Activated CD4-positive, alpha-beta memory T cell treated with anti-CD3 and anti-CD28 coated beads for 36 hours (primary cell): ENCODE data around the gene MCUR1. TPM values are rescaled to one million over a fixed set of nuclear protein-coding genes. Genes with fewer than 3 reads are reported as not detected.
"Not testable (repeated sequence)": the region's sequence is repeated elsewhere in the genome, so short reads cannot be mapped to it uniquely, and the experiment has no call there.

ENCODE experiments used
- CTCF ChIA-PET: fragments of 350-600 bp; sonication (Branson Sonifier 250); formaldehyde crosslinking; loops from one replicate; lab custom pipeline; 2021; ENCODE audit warnings: antibody characterized with exemption, inconsistent platforms; lab: Charles Lee
- POLR2A ChIA-PET: fragments of 350-600 bp; sonication (Branson Sonifier 250); formaldehyde crosslinking; loops from one replicate; lab custom pipeline; 2021; ENCODE audit warnings: antibody characterized with exemption; lab: Charles Lee
- DNase-seq: peaks from one replicate; pipeline ENCODE4 v3.0.0-alpha.2; 2020
- H3K27ac Mint-ChIP-seq: one replicate; pipeline ENCODE4 v1.8.0; 2021; ENCODE audit warnings: mixed read lengths
- H3K27me3 Mint-ChIP-seq: one replicate; pipeline ENCODE4 v1.8.0; 2021; ENCODE audit warnings: mixed read lengths
- H3K36me3 Mint-ChIP-seq: one replicate; pipeline ENCODE4 v1.8.0; 2021; ENCODE audit warnings: mixed read lengths
- H3K4me1 Mint-ChIP-seq: one replicate; pipeline ENCODE4 v1.8.0; 2021; ENCODE audit warnings: low read depth, mixed read lengths
- H3K4me3 Mint-ChIP-seq: one replicate; pipeline ENCODE4 v1.8.0; 2021; ENCODE audit warnings: mild to moderate bottlenecking, mixed read lengths
- H3K9me3 Mint-ChIP-seq: one replicate; pipeline ENCODE4 v1.8.0; 2021; ENCODE audit warnings: mixed read lengths
- intact Hi-C: fragments of 100-400 bp; cut with micrococcal nuclease; formaldehyde crosslinking; loops from one replicate; pipeline ENCODE4 v1.15.1; 2023
- total RNA-seq, 2 experiments: library from RNA; stranded (reverse); gene quantifications; one replicate each; pipeline ENCODE4 v1.2.3, GENCODE V29; 2021

MCUR1 gene, protein sequence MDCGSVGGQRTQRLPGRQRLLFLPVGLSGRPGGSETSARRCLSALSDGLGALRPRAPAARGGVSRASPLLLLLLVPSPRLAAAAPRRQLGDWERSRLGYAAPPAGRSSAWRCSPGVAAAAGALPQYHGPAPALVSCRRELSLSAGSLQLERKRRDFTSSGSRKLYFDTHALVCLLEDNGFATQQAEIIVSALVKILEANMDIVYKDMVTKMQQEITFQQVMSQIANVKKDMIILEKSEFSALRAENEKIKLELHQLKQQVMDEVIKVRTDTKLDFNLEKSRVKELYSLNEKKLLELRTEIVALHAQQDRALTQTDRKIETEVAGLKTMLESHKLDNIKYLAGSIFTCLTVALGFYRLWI
- total RNA-seq, result 10 to 100 TPM; 36.6 to 38.8 TPM

DNA sequence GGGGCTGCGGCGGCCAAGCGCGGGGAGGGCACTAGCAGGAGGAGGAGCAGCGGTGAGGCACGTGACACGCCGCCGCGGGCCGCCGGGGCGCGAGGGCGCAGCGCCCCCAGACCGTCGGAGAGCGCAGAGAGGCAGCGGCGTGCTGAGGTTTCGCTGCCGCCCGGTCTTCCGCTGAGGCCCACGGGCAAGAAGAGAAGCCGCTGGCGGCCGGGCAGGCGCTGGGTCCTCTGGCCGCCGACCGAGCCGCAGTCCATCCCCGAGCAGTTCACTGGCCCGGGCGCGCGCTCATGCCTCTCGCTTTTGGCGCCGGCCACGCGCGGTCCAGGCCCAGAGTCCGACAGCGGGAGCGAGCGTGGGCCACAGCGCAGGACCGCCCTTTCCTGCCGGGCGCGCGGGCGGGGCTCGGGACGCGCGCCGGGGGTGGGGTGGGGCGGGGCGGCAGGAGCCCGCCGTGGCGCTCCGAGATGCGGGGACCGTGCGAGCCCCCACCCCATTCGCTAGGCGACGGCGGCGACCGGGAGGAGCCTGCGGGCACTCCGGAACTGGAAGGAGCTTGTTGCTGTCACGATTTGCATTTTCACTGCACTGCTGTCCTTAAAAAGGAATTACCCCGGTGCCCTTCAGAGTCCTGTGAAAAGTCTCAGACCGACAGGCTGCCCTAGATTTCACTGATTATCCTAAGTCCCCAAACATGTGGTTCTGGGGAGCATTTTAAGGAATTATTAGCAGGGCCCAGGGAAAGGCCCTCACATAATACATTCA lies at the start of gene MCUR1:
Gene MCUR1, minus strand, starts transcription at position 382 of the 762 bp plus-strand sequence. Its CDS starts 128 bp downstream, at position 254.
- DNase-seq, result peak; percentile 90
- Mint-ChIP-seq H3K9me3 (no peaks in the 10 kb centered on the region), H3K27me3 (no peaks in the 10 kb centered on the region), H3K4me3 (peak within 1 kb of the TSS; percentile 87), H3K36me3 (peaks cover under 1% of the 10 kb centered on the region), H3K4me1 (peaks cover 28% of the 10 kb centered on the region), H3K27ac (peak within 1 kb of the TSS; percentile 84)
- POLR2A ChIA-PET, result interaction anchor here (0.6 to 1.7 kb wide), 5 partner anchors 20 to 240 kb away, joined by 3 to 7 read pairs (median 4); partner anchors contain the start of genes NOL7 and SIRT5
- intact Hi-C loops, result loop anchor here (1.0 to 2.0 kb wide), 2 partner anchors 20 to 240 kb away; partner anchors contain the start of gene SIRT5
- CTCF ChIA-PET, result interaction anchor here (0.6 to 2.0 kb wide), 4 partner anchors 20 to 252 kb away, joined by 4 to 9 read pairs (median 6); partner anchors contain the start of gene SIRT5

DNA sequence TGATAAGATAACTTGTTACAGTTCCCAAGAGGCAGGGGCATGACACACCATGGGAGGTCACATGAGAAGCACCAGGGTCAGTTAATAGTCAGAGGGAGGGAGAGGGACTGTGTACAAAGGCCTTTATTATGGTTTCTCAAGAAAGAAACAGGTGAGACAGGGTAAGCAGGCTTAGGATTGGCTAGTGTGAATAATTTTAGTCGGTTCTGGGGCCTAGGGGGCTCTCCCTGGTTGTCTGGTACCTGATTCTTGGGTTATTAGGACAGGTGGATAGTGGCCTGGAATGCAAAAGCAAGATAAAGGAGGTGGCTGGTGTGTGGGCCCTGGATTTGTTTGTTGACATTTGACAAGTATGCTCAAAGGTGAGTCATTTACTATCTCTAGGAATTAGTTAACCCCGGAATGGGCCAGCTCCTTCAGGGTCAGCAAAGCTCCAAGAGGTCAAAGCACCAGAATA lies 49.4 kb upstream of the MCUR1 start:
- intact Hi-C loops, result no loop called here
- POLR2A ChIA-PET, result no interaction called here

DNA sequence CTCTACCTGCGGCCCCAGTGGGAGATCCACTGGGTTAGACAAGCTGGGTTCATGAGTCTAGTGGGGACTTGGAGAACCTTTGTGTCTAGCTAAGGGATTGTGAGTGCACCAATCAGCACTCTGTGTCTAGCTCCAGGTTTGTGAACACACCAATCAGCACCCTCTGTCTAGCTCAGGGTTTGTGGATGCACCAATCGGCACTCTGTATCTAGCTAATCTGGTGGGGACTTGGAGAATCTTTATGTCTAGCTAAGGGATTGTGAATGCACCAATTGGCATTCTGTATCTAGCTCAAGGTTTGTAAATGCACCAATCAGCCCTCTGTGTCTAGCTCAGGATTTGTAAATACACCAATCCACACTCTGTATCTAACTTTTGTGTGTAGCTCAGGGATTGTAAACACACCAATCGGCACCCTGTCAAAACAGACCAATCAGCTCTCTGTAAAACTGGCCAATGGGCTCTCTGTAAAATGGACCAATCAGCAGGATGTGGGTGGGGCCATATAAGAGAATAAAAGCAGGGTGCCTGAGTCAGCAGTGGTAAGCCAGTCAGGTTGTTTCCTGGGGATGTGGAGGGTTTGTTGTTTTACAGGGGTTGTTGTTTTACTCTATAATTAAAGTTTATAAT lies 46.3 kb upstream of the MCUR1 start:
- intact Hi-C loops, POLR2A ChIA-PET, H3K4me1 Mint-ChIP-seq, H3K4me3 Mint-ChIP-seq, H3K9me3 Mint-ChIP-seq, DNase-seq, H3K36me3 Mint-ChIP-seq, H3K27ac Mint-ChIP-seq: not testable (repeated sequence)
- CTCF ChIA-PET, result interaction anchor here (1.6 to 2.4 kb wide), 2 partner anchors 10 to 13 kb away, joined by 3 to 9 read pairs; no protein-coding TSS in a partner anchor
- H3K27me3 Mint-ChIP-seq, result peaks cover 35% of the 10 kb centered on the region

More for the DNA sequence above, 49.4 kb upstream of the MCUR1 start:
- Mint-ChIP-seq H3K4me1 (peaks cover 2% of the 10 kb centered on the region), H3K36me3 (no peaks in the 10 kb centered on the region), H3K4me3 (no peak overlapping the region), H3K27me3 (peaks cover 33% of the 10 kb centered on the region), H3K9me3 (no peaks in the 10 kb centered on the region), H3K27ac (no peak overlapping the region)
- no peak for DNase-seq
- CTCF ChIA-PET, result interaction anchor here (1.1 kb wide), 1 partner anchor 10 kb away, joined by 4 read pairs; no protein-coding TSS in a partner anchor

DNA sequence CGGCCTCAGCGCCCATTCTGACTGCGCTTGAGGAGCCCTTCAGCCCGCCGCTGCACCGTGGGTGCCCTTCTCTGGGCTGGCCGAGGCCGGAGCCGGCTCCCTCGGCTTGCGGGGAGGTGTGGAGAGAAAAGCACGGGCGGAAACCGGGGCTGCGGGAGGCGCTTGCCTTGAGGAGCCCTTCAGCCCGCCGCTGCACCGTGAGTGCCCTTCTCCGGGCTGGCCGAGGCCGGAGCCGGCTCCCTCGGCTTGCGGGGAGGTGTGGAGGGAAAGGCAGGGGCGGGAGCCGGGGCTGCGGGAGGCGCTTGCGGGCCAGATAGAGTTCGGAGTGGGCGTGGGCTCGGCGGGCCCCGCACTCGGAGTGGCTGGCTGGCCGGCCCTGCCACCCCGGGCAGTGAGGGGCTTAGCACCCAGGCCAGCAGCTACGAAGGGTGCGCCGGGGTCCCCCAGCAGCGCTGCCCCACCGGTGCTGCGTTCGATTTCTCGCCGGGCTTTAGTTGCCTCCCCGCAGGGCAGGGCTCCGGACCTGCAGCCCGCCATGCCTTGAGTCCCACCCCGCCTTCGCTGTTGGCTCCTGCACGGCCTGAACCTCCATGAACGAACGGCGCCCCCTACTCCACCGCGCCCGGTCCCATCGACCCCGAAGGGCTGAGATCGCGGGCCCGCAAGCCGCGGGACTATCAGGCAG lies 45.7 kb upstream of the MCUR1 start:
- intact Hi-C loops, result no loop called here
- Mint-ChIP-seq H3K9me3 (no peaks in the 10 kb centered on the region), H3K36me3 (no peaks in the 10 kb centered on the region), H3K27ac (no peak overlapping the region), H3K27me3 (peaks cover 37% of the 10 kb centered on the region), H3K4me1 (peaks cover 2% of the 10 kb centered on the region), H3K4me3 (no peak overlapping the region)
- CTCF ChIA-PET, result interaction anchor here (2.4 kb wide), 1 partner anchor 14 kb away, joined by 9 read pairs; no protein-coding TSS in a partner anchor
- POLR2A ChIA-PET, result no interaction called here
- DNase-seq, result no peak

DNA sequence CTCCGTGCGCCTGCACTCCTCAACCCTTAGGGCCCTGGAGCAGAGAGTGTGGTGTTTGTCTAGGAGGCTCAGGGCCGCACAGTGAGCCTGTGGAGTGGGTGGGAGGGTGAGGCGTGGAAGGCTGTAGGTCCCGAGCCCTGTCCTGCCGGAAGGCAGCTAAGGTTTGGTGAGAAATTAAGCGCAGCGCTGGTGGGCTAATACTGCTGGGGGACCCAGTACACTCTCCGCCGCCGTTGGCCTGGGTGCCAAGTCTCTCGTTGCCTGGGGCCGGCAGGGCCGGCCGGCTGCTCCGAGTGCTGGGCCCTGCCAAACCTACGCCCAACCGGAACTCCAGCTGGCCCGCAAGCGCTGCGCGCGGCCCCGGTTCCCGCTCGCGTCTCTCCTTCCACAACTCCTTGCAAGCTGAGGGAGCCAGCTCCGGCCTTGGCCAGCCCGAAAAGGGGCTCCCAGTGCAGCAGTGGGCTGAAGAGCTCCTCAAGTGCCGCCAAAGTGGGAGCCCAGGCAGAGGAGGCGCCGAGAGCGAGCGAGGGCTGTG lies 40.4 kb upstream of the MCUR1 start:
- H3K4me1 Mint-ChIP-seq, result no peaks in the 10 kb centered on the region
- no peak overlapping the region for H3K4me3 Mint-ChIP-seq
- peaks cover 15% of the 10 kb centered on the region for H3K27me3 Mint-ChIP-seq
- ChIA-PET CTCF (no interaction called here), POLR2A (no interaction called here)
- H3K9me3 Mint-ChIP-seq, result no peaks in the 10 kb centered on the region
- no peaks in the 10 kb centered on the region for H3K36me3 Mint-ChIP-seq
- intact Hi-C loops, result no loop called here
- no peak for DNase-seq
- H3K27ac Mint-ChIP-seq, result no peak overlapping the region

DNA sequence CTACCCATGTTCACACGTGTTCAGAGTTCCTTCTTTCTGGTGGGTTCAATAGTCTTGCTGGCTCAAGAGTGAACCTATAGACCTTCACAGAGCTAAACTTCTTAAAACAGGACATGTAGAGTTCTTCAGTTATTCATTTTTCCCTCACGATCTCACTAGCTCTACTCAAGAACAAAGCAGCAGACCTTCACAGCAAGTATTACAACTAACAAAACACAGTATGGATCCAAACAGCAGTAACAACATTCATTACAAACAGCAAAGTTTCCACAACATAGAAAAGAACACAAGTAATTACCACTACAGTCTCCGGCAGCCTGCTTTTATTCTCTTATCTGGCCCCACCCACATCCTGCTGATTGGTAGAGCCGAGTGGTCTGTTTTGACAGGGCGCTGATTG lies 39.5 kb upstream of the MCUR1 start:
- no peak for DNase-seq
- intact Hi-C loops, result no loop called here
- H3K27ac Mint-ChIP-seq, result no peak overlapping the region
- peaks cover 14% of the 10 kb centered on the region for H3K27me3 Mint-ChIP-seq
- no peaks in the 10 kb centered on the region for H3K9me3 Mint-ChIP-seq
- H3K4me3 Mint-ChIP-seq, result no peak overlapping the region
- ChIA-PET POLR2A (no interaction called here), CTCF (no interaction called here)
- H3K4me1 Mint-ChIP-seq, result no peaks in the 10 kb centered on the region
- H3K36me3 Mint-ChIP-seq, result no peaks in the 10 kb centered on the region

DNA sequence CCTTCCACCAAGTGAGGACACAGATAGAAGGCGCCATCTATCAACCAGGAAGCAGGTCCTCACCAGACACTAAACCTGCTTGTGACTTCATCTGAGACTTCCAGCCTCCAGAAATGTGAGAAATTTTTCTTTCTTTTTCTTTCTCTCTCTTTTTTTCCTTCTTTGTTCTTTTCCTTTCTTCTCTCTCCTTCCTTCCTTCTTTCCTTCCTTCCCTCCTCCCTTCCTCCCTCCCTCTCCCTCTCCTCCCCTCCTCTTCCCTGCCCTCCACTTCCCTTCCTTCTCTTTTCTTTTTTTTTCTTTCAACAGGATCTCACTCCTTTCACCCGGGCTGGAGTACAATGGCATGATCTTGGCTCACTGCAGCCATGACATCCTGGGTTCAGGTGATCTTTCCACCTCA lies 37.4 kb upstream of the MCUR1 start:
- H3K4me3 Mint-ChIP-seq, result no peak overlapping the region
- H3K4me1 Mint-ChIP-seq, result no peaks in the 10 kb centered on the region
- ChIA-PET CTCF (no interaction called here), POLR2A (no interaction called here)
- no peaks in the 10 kb centered on the region for H3K36me3 Mint-ChIP-seq
- peaks cover 9% of the 10 kb centered on the region for H3K27me3 Mint-ChIP-seq
- no peaks in the 10 kb centered on the region for H3K9me3 Mint-ChIP-seq
- DNase-seq, result no peak
- intact Hi-C loops, result no loop called here
- no peak overlapping the region for H3K27ac Mint-ChIP-seq

DNA sequence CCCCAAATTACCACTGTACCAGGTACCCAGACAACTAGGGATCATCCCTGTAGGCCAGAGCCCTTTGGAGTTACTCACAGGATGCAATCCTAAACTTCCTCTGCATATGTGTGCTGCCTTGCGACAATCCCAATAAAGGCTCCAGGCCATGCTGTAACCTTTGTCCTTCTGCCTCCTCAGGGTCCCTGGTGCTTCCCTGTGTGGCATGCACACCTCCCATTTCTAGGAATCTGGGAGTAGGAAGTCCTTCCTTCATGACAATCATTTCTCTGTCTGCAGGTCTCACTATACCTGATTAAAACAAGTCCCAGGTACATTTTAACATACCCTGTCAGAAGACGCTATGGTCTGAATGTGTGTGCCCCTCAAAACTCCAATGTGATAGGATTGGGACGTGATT lies 37.0 kb upstream of the MCUR1 start:
- no peak overlapping the region for H3K4me3 Mint-ChIP-seq

DNA sequence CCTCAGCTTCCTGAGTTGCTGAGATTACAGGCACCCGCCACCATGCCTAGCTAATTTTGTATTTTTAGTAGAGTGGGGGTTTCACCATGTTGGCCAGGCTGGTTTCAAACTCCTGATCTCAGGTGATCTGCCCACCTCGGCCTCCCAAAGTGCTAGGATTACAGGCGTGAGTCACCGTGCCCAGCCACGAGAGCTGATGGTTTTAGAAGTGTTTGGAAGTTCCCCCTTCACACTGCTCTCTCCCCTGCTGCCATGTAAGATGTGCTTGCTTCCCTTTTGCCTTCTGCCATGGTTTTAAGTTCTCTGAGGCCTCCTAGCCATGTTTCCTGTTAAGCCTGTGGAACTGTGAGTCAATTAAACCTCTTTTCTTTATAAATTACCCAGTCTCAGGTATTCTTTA lies 36.3 kb upstream of the MCUR1 start:
- intact Hi-C loops, H3K9me3 Mint-ChIP-seq, H3K36me3 Mint-ChIP-seq, DNase-seq, H3K4me3 Mint-ChIP-seq, POLR2A ChIA-PET, H3K4me1 Mint-ChIP-seq, H3K27me3 Mint-ChIP-seq, H3K27ac Mint-ChIP-seq: not testable (repeated sequence)
- CTCF ChIA-PET, result interaction anchor here (1.9 kb wide), 1 partner anchor 23 kb away, joined by 6 read pairs; no protein-coding TSS in a partner anchor

More for the DNA sequence above, 37.0 kb upstream of the MCUR1 start:
- Mint-ChIP-seq H3K27me3 (peaks cover 8% of the 10 kb centered on the region), H3K27ac (no peak overlapping the region), H3K4me1 (no peaks in the 10 kb centered on the region), H3K36me3 (no peaks in the 10 kb centered on the region), H3K9me3 (no peaks in the 10 kb centered on the region)
- intact Hi-C loops, result no loop called here
- ChIA-PET CTCF (interaction anchor here (1.9 kb wide), 1 partner anchor 23 kb away, joined by 6 read pairs; no protein-coding TSS in a partner anchor), POLR2A (no interaction called here)
- no peak for DNase-seq

DNA sequence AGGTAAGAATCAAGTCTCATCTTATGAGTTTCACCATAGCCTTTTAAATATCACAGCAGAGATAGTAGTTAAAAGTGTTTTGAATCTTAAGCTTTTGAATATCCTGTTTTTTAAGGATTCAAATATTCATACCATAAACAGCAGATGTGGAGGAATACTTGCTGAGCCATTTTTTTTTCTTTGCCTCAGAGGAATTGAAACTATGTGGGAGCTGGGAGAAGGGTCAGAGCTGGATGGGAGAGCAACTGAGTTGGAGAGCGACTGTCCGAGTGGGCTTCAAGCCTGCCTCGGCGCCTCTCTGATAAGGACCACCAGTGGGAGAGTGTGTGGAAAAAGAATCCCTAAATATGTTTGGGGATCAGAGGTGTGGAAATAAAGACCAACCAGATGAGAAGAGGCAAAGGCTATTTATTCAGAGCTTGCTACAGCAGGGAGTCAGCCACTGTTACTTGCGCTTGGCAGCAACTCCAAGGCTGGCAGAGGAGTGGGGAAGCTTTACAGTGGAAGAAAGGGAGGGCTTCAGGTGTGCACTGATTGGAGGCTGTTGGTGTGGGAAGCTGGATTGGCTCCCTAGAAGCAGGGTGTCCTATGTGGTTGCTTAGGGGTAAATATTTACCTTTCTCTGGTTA lies 34.3 kb upstream of the MCUR1 start:
- POLR2A ChIA-PET, result no interaction called here
- intact Hi-C loops, result no loop called here
- Mint-ChIP-seq H3K27me3 (peaks cover 4% of the 10 kb centered on the region), H3K27ac (no peak overlapping the region), H3K36me3 (no peaks in the 10 kb centered on the region), H3K9me3 (no peaks in the 10 kb centered on the region), H3K4me3 (no peak overlapping the region), H3K4me1 (no peaks in the 10 kb centered on the region)
- CTCF ChIA-PET, result no interaction called here
- DNase-seq, result no peak
